ENCODE measurements around the gene DYRK1A. TPM values are rescaled to one million over a fixed set of nuclear protein-coding genes. Genes with fewer than 3 reads are reported as not detected.
A peak's percentile ranks its signal among the peaks of the same experiment; 100 is the strongest.
"Not testable (repeated sequence)": the region's sequence is repeated elsewhere in the genome, so short reads cannot be mapped to it uniquely, and the experiment has no call there.

The DYRK1A gene
- total RNA-seq, 4 donors from 2014 or later: 81.8 to 108 (median 87.4) TPM

DNA sequence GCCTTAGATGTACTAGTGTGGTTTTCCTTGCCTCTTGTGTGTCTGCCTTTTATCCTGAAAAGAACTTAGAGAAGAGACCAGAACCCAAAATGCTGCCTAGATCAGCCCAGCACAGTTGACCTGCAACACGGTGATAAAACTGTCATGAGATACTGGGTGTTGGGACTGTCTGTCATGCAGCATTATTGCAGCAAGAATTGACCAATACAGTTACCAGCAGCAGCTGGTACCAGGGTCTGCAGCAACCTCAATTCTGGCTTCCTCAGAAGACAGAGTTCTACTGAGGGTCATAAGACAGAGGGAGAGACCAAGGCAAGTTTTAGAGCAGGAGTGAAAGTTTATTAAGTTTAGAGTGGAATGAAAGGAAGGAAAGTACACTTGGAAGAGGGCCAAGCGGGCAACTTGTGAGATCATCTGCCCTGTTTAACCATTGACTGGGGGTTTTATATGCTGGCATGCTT is 182.0 kb downstream of the DYRK1A start:
- Histone ChIP-seq H3K4me3 (no peak overlapping the region), H3K27me3 (no peaks in the 10 kb centered on the region), H3K9me3 (no peaks in the 10 kb centered on the region), H3K4me1 (peaks cover 22 to 36% (median 30%) of the 10 kb centered on the region in 4 donors), H3K36me3 (no peaks in the 10 kb centered on the region), H3K27ac (replicated peaks in 1 of 4) (no peak overlapping the region)
- no peak for DNase-seq (ENCODE audit: extremely low spot score)
- intact Hi-C loops (cut with DNase I): no loop called here
- WGBS: 64% methylated on average over 2 of the region's 2 CpGs
- TF ChIP-seq, protein P1, sequence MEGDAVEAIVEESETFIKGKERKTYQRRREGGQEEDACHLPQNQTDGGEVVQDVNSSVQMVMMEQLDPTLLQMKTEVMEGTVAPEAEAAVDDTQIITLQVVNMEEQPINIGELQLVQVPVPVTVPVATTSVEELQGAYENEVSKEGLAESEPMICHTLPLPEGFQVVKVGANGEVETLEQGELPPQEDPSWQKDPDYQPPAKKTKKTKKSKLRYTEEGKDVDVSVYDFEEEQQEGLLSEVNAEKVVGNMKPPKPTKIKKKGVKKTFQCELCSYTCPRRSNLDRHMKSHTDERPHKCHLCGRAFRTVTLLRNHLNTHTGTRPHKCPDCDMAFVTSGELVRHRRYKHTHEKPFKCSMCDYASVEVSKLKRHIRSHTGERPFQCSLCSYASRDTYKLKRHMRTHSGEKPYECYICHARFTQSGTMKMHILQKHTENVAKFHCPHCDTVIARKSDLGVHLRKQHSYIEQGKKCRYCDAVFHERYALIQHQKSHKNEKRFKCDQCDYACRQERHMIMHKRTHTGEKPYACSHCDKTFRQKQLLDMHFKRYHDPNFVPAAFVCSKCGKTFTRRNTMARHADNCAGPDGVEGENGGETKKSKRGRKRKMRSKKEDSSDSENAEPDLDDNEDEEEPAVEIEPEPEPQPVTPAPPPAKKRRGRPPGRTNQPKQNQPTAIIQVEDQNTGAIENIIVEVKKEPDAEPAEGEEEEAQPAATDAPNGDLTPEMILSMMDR (IDR thresholded peaks at IDR 0.05): no peak
- TF ChIP-seq EP300 (IDR thresholded peaks at IDR 0.05) (no peak), POLR2A (IDR thresholded peaks at IDR 0.05; ENCODE audit: low read depth) (no peak), POLR2AphosphoS5 (IDR thresholded peaks at IDR 0.05) (no peak)

- 94% methylated on average over 4 of the region's 4 CpGs for WGBS
- H3K27me3 ChIP-seq; intact Hi-C loops (cut with DNase I); H3K4me3 ChIP-seq; H3K9me3 ChIP-seq; DNase-seq (ENCODE audit: extremely low spot score); H3K36me3 ChIP-seq; H3K27ac ChIP-seq (replicated peaks in 1 of 4): not testable (repeated sequence)
- H3K4me1 ChIP-seq: peaks cover 22 to 36% (median 30%) of the 10 kb centered on the region in 4 donors
Measured at GRCh38 chr21:37549730-37550129, 183.2 kb downstream of the DYRK1A start.

- TF ChIP-seq POLR2AphosphoS5 (IDR thresholded peaks at IDR 0.05): no peak
- TF ChIP-seq POLR2A (IDR thresholded peaks at IDR 0.05; ENCODE audit: low read depth): no peak
- TF ChIP-seq, protein P1 (IDR thresholded peaks at IDR 0.05): no peak
- TF ChIP-seq EP300 (IDR thresholded peaks at IDR 0.05): no peak
- Histone ChIP-seq H3K4me3 (no peak overlapping the region), H3K36me3 (no peaks in the 10 kb centered on the region), H3K27me3 (no peaks in the 10 kb centered on the region), H3K9me3 (no peaks in the 10 kb centered on the region), H3K27ac (replicated peaks in 1 of 4) (no peak overlapping the region), H3K4me1 (peaks cover 24 to 36% (median 30%) of the 10 kb centered on the region in 4 donors)
- intact Hi-C loops (cut with DNase I): no loop called here
- 89% methylated on average over 9 of the region's 9 CpGs for WGBS
- no peak for DNase-seq (ENCODE audit: extremely low spot score)
Measured at GRCh38 chr21:37550157-37550556, 183.6 kb downstream of the DYRK1A start.

GRCh38 chr21:37550618-37551330 is 184.2 kb downstream of the DYRK1A start:
- H3K36me3 ChIP-seq: no peaks in the 10 kb centered on the region
- TF ChIP-seq, protein P1 (IDR thresholded peaks at IDR 0.05): no peak
- no peak for TF ChIP-seq EP300 (IDR thresholded peaks at IDR 0.05)
- TF ChIP-seq POLR2A (IDR thresholded peaks at IDR 0.05; ENCODE audit: low read depth): no peak
- no peak for TF ChIP-seq POLR2AphosphoS5 (IDR thresholded peaks at IDR 0.05)
- H3K4me3 ChIP-seq: peak overlapping the region in 3 of 4 donors; percentile 1 to 28 (median 19)
- 61% methylated on average over 12 of the region's 12 CpGs for WGBS
- DNase-seq (ENCODE audit: extremely low spot score): no peak
- H3K27me3 ChIP-seq: no peaks in the 10 kb centered on the region
- intact Hi-C loops (cut with DNase I): no loop called here
- H3K27ac ChIP-seq (replicated peaks in 1 of 4): no peak overlapping the region
- H3K9me3 ChIP-seq: no peaks in the 10 kb centered on the region
- H3K4me1 ChIP-seq: peaks cover 27 to 36% (median 30%) of the 10 kb centered on the region in 4 donors

DNA sequence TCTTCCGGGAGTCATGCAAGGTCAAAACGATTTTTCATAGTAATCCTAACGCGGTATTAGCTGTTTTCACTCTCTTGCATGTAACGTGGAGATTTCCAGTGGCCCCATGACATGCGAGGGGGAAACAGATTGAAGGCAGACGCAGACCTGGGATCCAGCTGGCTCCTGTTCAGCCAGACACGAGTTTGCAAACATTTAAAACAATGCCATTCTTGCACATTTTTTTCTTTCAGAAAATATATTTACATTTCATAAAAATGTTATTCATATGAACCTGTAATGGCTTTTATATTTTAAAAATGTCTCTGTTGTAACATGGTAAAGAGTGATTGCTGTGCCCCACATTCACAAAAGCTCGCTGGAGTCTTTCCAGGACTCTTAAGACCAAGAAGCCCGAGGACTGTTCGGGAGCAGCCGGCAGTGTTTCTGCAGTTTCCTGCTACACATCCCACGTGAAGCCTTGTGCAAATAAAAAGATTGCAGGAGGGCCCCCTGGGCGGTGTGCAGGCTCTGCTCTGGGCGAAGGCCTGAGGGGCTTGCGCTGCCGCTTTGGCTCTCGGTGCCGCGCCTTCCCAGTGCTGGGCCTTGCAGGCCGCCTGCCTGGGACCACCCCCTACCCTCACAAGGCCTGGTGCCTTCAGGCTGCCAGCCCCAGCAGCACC is 184.9 kb downstream of the DYRK1A start:
- Histone ChIP-seq H3K9me3 (no peaks in the 10 kb centered on the region), H3K27me3 (no peaks in the 10 kb centered on the region), H3K4me1 (peaks cover 24 to 31% (median 28%) of the 10 kb centered on the region in 4 donors), H3K4me3 (peak overlapping the region in 3 of 4 donors; percentile 1 to 28 (median 19)), H3K27ac (replicated peaks in 1 of 4) (no peak overlapping the region), H3K36me3 (no peaks in the 10 kb centered on the region)
- no peak for TF ChIP-seq POLR2AphosphoS5 (IDR thresholded peaks at IDR 0.05)
- TF ChIP-seq, protein P1 (IDR thresholded peaks at IDR 0.05): no peak
- TF ChIP-seq EP300 (IDR thresholded peaks at IDR 0.05): no peak
- no peak for TF ChIP-seq POLR2A (IDR thresholded peaks at IDR 0.05; ENCODE audit: low read depth)
- WGBS: 46% methylated on average over 17 of the region's 21 CpGs
- DNase-seq (ENCODE audit: extremely low spot score): peak; percentile 42
- intact Hi-C loops (cut with DNase I): no loop called here

All from esophagus muscularis mucosa (tissue), 4 donors.